GM18526 (cell line): ENCODE measurements around the gene OSBPL2.

Source experiments
- POLR2A ChIP-seq: IDR thresholded peaks from 3 replicates; pipeline ENCODE4 v1.6.1; 2011; ENCODE audit not compliant: insufficient read length; ENCODE audit errors: extremely low read depth

Gene OSBPL2

GRCh38 chr20:62298577-62299249 is 60.4 kb downstream of the OSBPL2 start:
- no peak for TF ChIP-seq POLR2A

- no peak for TF ChIP-seq POLR2A
Measured at GRCh38 chr20:62299666-62300236, 61.4 kb downstream of the OSBPL2 start.

- no peak for TF ChIP-seq POLR2A
Measured at GRCh38 chr20:62300319-62300718, 62.0 kb downstream of the OSBPL2 start.

GRCh38 chr20:62301111-62301668 is 62.9 kb downstream of the OSBPL2 start:
- no peak for TF ChIP-seq POLR2A

- TF ChIP-seq POLR2A: no peak
Measured at GRCh38 chr20:62301773-62302340, 63.5 kb downstream of the OSBPL2 start.

GRCh38 chr20:62302341-62303061 is 64.2 kb downstream of the OSBPL2 start, which contains the start of gene ADRM1:
ADRM1 (plus strand) TSS chr20:62302997; CDS start chr20:62303569, 572 bp downstream.
- peak; percentile 88 for TF ChIP-seq POLR2A

GRCh38 chr20:62303062-62303339 is 64.7 kb downstream of the OSBPL2 start:
- no peak for TF ChIP-seq POLR2A

GRCh38 chr20:62303340-62304226 is 65.3 kb downstream of the OSBPL2 start:
- TF ChIP-seq POLR2A: no peak

- TF ChIP-seq POLR2A: no peak
Measured at GRCh38 chr20:62304331-62305148, 66.2 kb downstream of the OSBPL2 start.

- no peak for TF ChIP-seq POLR2A
Measured at GRCh38 chr20:62305149-62305764, 66.9 kb downstream of the OSBPL2 start.

GRCh38 chr20:62305765-62306413 is 67.6 kb downstream of the OSBPL2 start:
- no peak for TF ChIP-seq POLR2A

GRCh38 chr20:62306414-62307187 is 68.3 kb downstream of the OSBPL2 start:
- TF ChIP-seq POLR2A: no peak
